HG02759 (cell line): ENCODE measurements around the gene IKZF1.

ENCODE experiments used
- ATAC-seq: cut with Tn5 transposase; IDR thresholded peaks from one replicate; pipeline ENCODE4 v1.9.1; 2021; ENCODE audit warnings: mild to moderate bottlenecking, moderate library complexity; ENCODE audit not compliant: unreplicated experiment

Gene IKZF1

GRCh38 chr7:50436133-50436806 lies 131.8 kb downstream of the IKZF1 start:
- ATAC-seq, result no peak

- peak; percentile 29 for ATAC-seq
These were observed 142.0 kb downstream of the IKZF1 start for GRCh38 chr7:50446542-50446960.

GRCh38 chr7:50448823-50449222 lies 144.3 kb downstream of the IKZF1 start:
- ATAC-seq, result no peak

GRCh38 chr7:50449501-50449880 lies 145.0 kb downstream of the IKZF1 start:
- ATAC-seq, result no peak

- peak; percentile 91 for ATAC-seq
These were observed 145.5 kb downstream of the IKZF1 start, which contains the start of gene FIGNL1 for GRCh38 chr7:50449881-50450589. Gene FIGNL1 (minus strand): TSS chr7:50450350. CDS start chr7:50447287, 3,063 bp downstream.

GRCh38 chr7:50450590-50451032 lies 146.1 kb downstream of the IKZF1 start:
- peak; percentile 21 for ATAC-seq
